A673 (cell line): ENCODE data around the gene CDC42EP3. TPM values are rescaled to one million over a fixed set of nuclear protein-coding genes. Genes with fewer than 3 reads are reported as not detected.

Experiments
- BruUV-seq: library from RNA; stranded (reverse); fragments of 400-500 nt; replicated peaks from 2 replicates; lab custom pipeline; 2021; lab: Mats Ljungman, UMichigan
- CTCF ChIA-PET: fragments of 300-600 bp; sonication (Branson Sonifier 250); formaldehyde crosslinking; loops from one replicate; lab custom pipeline; 2022; ENCODE audit warnings: antibody characterized with exemption; lab: Charles Lee
- POLR2A ChIA-PET: fragments of 300-600 bp; sonication (Branson Sonifier 250); formaldehyde crosslinking; loops from one replicate; lab custom pipeline; 2022; ENCODE audit warnings: antibody characterized with exemption; ENCODE audit not compliant: low non-redundant PET; lab: Charles Lee
- DNase-seq: peaks from one replicate; pipeline ENCODE4 v3.0.0-alpha.2; 2015; ENCODE audit warnings: low spot score
- H3K27ac ChIP-seq: fragments of 200-600 bp; sonication (generic); 2 replicates; pipeline ENCODE4 v1.5.1; 2016; ENCODE audit warnings: mixed run types, low read depth, mild to moderate bottlenecking, mixed read lengths, antibody characterized with exemption, low read length; ENCODE audit not compliant: poor library complexity, severe bottlenecking
- H3K27me3 ChIP-seq: fragments of 200-600 bp; sonication (generic); replicated peaks from 2 replicates; pipeline ENCODE4 v1.6.1; 2017; ENCODE audit warnings: mixed run types, low read depth, mild to moderate bottlenecking, mixed read lengths, antibody characterized with exemption, low read length; ENCODE audit not compliant: insufficient read depth, poor library complexity
- H3K36me3 ChIP-seq: fragments of 200-600 bp; sonication (generic); 2 replicates; pipeline ENCODE4 v1.6.1; 2016; ENCODE audit warnings: mixed run types, mild to moderate bottlenecking, mixed read lengths, antibody characterized with exemption, low read length; ENCODE audit not compliant: insufficient read depth, poor library complexity, severe bottlenecking
- H3K4me1 ChIP-seq: fragments of 200-600 bp; sonication (generic); 2 replicates; pipeline ENCODE4 v1.6.1; 2017; ENCODE audit warnings: mixed run types, mild to moderate bottlenecking, mixed read lengths, antibody characterized with exemption, low read length; ENCODE audit not compliant: insufficient read depth, poor library complexity, severe bottlenecking
- H3K4me3 ChIP-seq: fragments of 200-600 bp; sonication (generic); 2 replicates; pipeline ENCODE4 v1.5.1; 2016; ENCODE audit warnings: low read depth, mixed run types, mild to moderate bottlenecking, mixed read lengths, low read length; ENCODE audit not compliant: poor library complexity, severe bottlenecking
- H3K9me3 ChIP-seq: fragments of 200-600 bp; sonication (generic); 2 replicates; pipeline ENCODE4 v1.6.1; 2016; ENCODE audit warnings: mixed run types, low read depth, mild to moderate bottlenecking, mixed read lengths, antibody characterized with exemption, low read length; ENCODE audit not compliant: poor library complexity, severe bottlenecking
- CTCF ChIP-seq: fragments of 300-800, 200-600 bp; sonication (generic); conservative IDR thresholded peaks from 2 replicates; pipeline ENCODE4 v1.5.1; 2017; ENCODE audit warnings: low read depth, mild to moderate bottlenecking, antibody characterized with exemption, low read length, moderate library complexity, mixed read lengths
- EZH2 ChIP-seq: fragments of 200-600 bp; sonication (generic); IDR thresholded peaks from 2 replicates; pipeline ENCODE4 v1.6.1; 2017; ENCODE audit warnings: borderline replicate concordance, low read depth, mild to moderate bottlenecking, mixed read lengths, antibody characterized with exemption, low read length; ENCODE audit not compliant: poor library complexity, severe bottlenecking
- intact Hi-C: fragments of 100-400 bp; cut with micrococcal nuclease; formaldehyde crosslinking; loops from one replicate; pipeline ENCODE4 v1.10.0; 2022; ENCODE audit not compliant: unreplicated experiment
- total RNA-seq: library from RNA; stranded (reverse); gene quantifications from 2 replicates; pipeline ENCODE4 v1.2.3, GENCODE V29; 2021

The CDC42EP3 gene
- total RNA-seq, 1 experiment from 2014 or later, result 12.2 TPM

GRCh38 chr2:37653805-37654378 lies 17.6 kb downstream of the CDC42EP3 start:
- Histone ChIP-seq H3K36me3 (no peaks in the 10 kb centered on the region), H3K4me1 (peaks cover 14% of the 10 kb centered on the region), H3K9me3 (no peaks in the 10 kb centered on the region), H3K27ac (no peak overlapping the region), H3K4me3 (no peak overlapping the region), H3K27me3 (no peaks in the 10 kb centered on the region)
- DNase-seq, result no peak
- intact Hi-C loops, result no loop called here
- ChIA-PET CTCF (no interaction called here), POLR2A (interaction anchor here (0.7 kb wide), 1 partner anchor 46 kb away, joined by 7 read pairs; no protein-coding TSS in a partner anchor)
- TF ChIP-seq EZH2 (no peak), CTCF (no peak)
- BruUV-seq, result no TSS peak

DNA sequence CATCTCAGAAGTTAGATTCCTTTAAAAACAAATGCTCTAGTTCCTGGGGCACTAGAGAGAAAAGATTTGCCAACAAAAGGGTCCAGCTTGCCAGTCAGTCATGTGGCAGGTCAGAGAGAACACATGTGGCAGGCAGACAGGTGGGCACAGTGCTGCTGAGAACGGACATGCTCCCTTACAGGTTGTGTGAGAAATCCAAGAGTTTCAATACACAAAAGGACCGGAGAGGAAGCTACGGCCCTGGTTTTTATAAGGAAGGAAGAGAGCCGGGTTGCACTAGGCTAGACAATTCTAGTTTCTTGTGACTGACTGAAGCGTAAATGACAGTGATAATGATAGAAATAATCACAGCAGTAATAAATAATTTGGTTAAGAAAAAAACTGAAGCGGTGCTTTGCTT lies 18.3 kb downstream of the CDC42EP3 start:
- BruUV-seq, result no TSS peak
- DNase-seq, result no peak
- Histone ChIP-seq H3K27me3 (no peaks in the 10 kb centered on the region), H3K4me1 (peaks cover 14% of the 10 kb centered on the region), H3K4me3 (no peak overlapping the region), H3K9me3 (no peaks in the 10 kb centered on the region), H3K36me3 (no peaks in the 10 kb centered on the region), H3K27ac (no peak overlapping the region)
- no peak for TF ChIP-seq EZH2
- TF ChIP-seq CTCF, result no peak
- intact Hi-C loops, result no loop called here
- CTCF ChIA-PET, result no interaction called here
- POLR2A ChIA-PET, result no interaction called here

DNA sequence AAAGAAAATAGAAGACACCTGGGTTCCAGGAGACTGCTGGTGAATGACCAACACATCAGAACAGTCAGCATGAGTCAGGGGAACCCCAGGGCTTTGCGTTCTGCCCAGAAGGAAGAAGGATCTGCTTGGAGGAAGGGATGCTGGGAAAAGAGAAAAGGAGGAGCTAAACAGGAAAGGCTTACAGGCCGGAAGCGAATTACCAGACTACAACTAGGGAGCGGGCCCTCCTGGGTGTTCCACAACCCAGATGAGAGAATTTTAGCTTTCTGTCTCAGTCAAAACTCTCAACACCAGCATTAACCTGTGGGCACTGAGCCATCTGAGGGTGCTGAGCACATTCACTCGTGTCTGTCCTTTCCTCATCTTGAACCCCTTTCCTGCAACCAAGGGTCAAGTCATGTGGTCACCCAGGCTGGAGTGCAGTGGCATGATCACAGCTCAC lies 19.2 kb downstream of the CDC42EP3 start:
- Histone ChIP-seq H3K27me3 (no peaks in the 10 kb centered on the region), H3K36me3 (no peaks in the 10 kb centered on the region), H3K9me3 (no peaks in the 10 kb centered on the region), H3K4me1 (peaks cover 12% of the 10 kb centered on the region), H3K4me3 (no peak overlapping the region), H3K27ac (no peak overlapping the region)
- CTCF ChIA-PET, result no interaction called here
- POLR2A ChIA-PET, result no interaction called here
- TF ChIP-seq CTCF (no peak), EZH2 (no peak)
- intact Hi-C loops, result no loop called here
- BruUV-seq, result no TSS peak
- peak; percentile 26 for DNase-seq
